Measurements from ENCODE around the gene EFNA5. TPM values are rescaled to one million over a fixed set of nuclear protein-coding genes. Genes with fewer than 3 reads are reported as not detected.

EFNA5 gene
- total RNA-seq, 1 donor from 2014 or later: 57.5 TPM

DNA sequence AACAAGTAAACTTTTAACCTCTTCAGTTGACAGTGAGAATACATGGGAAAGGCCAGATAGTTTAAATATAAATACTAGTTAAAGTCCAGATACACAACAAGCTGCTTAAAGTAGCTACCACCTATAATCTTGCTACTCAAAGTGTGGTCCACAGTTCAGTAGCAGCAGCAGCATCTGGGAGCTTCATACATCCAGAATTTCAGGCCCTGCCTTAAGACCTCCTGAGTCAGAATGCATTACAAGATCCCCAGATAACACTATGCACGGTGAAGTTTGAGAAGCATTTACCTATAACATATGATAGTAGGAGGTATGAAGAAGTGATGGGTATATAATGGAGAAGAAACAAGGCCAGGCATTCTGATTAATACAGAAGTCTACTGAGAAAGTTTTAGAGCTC, 244.5 kb downstream of the EFNA5 start:
- Mint-ChIP-seq H3K27ac (peak overlapping the region; percentile 61), H3K27me3 (ENCODE audit: low read depth) (no peaks in the 10 kb centered on the region), H3K36me3 (peaks cover 11% of the 10 kb centered on the region), H3K9me3 (no peaks in the 10 kb centered on the region), H3K4me3 (no peak overlapping the region), H3K4me1 (peaks cover 62% of the 10 kb centered on the region)
- TF ChIP-seq, protein P1, sequence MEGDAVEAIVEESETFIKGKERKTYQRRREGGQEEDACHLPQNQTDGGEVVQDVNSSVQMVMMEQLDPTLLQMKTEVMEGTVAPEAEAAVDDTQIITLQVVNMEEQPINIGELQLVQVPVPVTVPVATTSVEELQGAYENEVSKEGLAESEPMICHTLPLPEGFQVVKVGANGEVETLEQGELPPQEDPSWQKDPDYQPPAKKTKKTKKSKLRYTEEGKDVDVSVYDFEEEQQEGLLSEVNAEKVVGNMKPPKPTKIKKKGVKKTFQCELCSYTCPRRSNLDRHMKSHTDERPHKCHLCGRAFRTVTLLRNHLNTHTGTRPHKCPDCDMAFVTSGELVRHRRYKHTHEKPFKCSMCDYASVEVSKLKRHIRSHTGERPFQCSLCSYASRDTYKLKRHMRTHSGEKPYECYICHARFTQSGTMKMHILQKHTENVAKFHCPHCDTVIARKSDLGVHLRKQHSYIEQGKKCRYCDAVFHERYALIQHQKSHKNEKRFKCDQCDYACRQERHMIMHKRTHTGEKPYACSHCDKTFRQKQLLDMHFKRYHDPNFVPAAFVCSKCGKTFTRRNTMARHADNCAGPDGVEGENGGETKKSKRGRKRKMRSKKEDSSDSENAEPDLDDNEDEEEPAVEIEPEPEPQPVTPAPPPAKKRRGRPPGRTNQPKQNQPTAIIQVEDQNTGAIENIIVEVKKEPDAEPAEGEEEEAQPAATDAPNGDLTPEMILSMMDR (IDR thresholded peaks at IDR 0.05; ENCODE audit: unreplicated experiment): no peak
- DNase-seq (ENCODE audit: low spot score in 2 of 2, unreplicated experiment in 2 of 2): no peak

GRCh38 chr5:107425541-107426031, 245.2 kb downstream of the EFNA5 start:
- H3K27ac Mint-ChIP-seq: peak overlapping the region; percentile 61
- H3K36me3 Mint-ChIP-seq: peaks cover 11% of the 10 kb centered on the region
- no peaks in the 10 kb centered on the region for H3K9me3 Mint-ChIP-seq
- H3K4me1 Mint-ChIP-seq: peaks cover 62% of the 10 kb centered on the region
- TF ChIP-seq, protein P1 (IDR thresholded peaks at IDR 0.05; ENCODE audit: unreplicated experiment): no peak
- H3K27me3 Mint-ChIP-seq (ENCODE audit: low read depth): no peaks in the 10 kb centered on the region
- DNase-seq (ENCODE audit: low spot score in 2 of 2, unreplicated experiment in 2 of 2): no peak
- H3K4me3 Mint-ChIP-seq: no peak overlapping the region

- no peaks in the 10 kb centered on the region for H3K27me3 Mint-ChIP-seq (ENCODE audit: low read depth)
- no peak overlapping the region for H3K27ac Mint-ChIP-seq
Observed at GRCh38 chr5:107424491-107424890, 246.2 kb downstream of the EFNA5 start.

GRCh38 chr5:107422494-107422893, 248.2 kb downstream of the EFNA5 start:
- Mint-ChIP-seq H3K36me3 (peaks cover 11% of the 10 kb centered on the region), H3K27me3 (ENCODE audit: low read depth) (no peaks in the 10 kb centered on the region), H3K4me1 (peaks cover 50% of the 10 kb centered on the region), H3K4me3 (no peak overlapping the region), H3K9me3 (no peaks in the 10 kb centered on the region), H3K27ac (no peak overlapping the region)
- DNase-seq (ENCODE audit: low spot score in 2 of 2, unreplicated experiment in 2 of 2): no peak
- TF ChIP-seq, protein P1 (IDR thresholded peaks at IDR 0.05; ENCODE audit: unreplicated experiment): no peak

More at GRCh38 chr5:107424491-107424890, 246.2 kb downstream of the EFNA5 start:
- Mint-ChIP-seq H3K4me1 (peaks cover 55% of the 10 kb centered on the region), H3K36me3 (peaks cover 11% of the 10 kb centered on the region), H3K9me3 (no peaks in the 10 kb centered on the region), H3K4me3 (no peak overlapping the region)
- TF ChIP-seq, protein P1 (IDR thresholded peaks at IDR 0.05; ENCODE audit: unreplicated experiment): no peak
- no peak for DNase-seq (ENCODE audit: low spot score in 2 of 2, unreplicated experiment in 2 of 2)

- TF ChIP-seq, protein P1 (IDR thresholded peaks at IDR 0.05; ENCODE audit: unreplicated experiment): no peak
- H3K27me3 Mint-ChIP-seq (ENCODE audit: low read depth): no peaks in the 10 kb centered on the region
- no peaks in the 10 kb centered on the region for H3K9me3 Mint-ChIP-seq
- no peak overlapping the region for H3K4me3 Mint-ChIP-seq
- no peak for DNase-seq (ENCODE audit: low spot score in 2 of 2, unreplicated experiment in 2 of 2)
- H3K4me1 Mint-ChIP-seq: peaks cover 37% of the 10 kb centered on the region
- H3K36me3 Mint-ChIP-seq: peaks cover 3% of the 10 kb centered on the region
- H3K27ac Mint-ChIP-seq: no peak overlapping the region
Observed at GRCh38 chr5:107419498-107419897, 251.2 kb downstream of the EFNA5 start.

- Mint-ChIP-seq H3K36me3 (peaks cover 3% of the 10 kb centered on the region), H3K27me3 (ENCODE audit: low read depth) (no peaks in the 10 kb centered on the region), H3K27ac (no peak overlapping the region), H3K9me3 (no peaks in the 10 kb centered on the region), H3K4me1 (peaks cover 38% of the 10 kb centered on the region), H3K4me3 (no peak overlapping the region)
- TF ChIP-seq, protein P1 (IDR thresholded peaks at IDR 0.05; ENCODE audit: unreplicated experiment): no peak
- no peak for DNase-seq (ENCODE audit: low spot score in 2 of 2, unreplicated experiment in 2 of 2)
Observed at GRCh38 chr5:107418902-107419301, 251.8 kb downstream of the EFNA5 start.

Data from mesothelial cell of epicardium (in vitro differentiated cells).